H1 (cell line): ENCODE data around the gene KLHL36. TPM values are rescaled to one million over a fixed set of nuclear protein-coding genes. Genes with fewer than 3 reads are reported as not detected.

Experiments
- RNF2 ChIP-seq: fragments of 200-900, 300-1000 bp; sonication (generic); IDR thresholded peaks from 2 replicates; pipeline ENCODE4 v1.7.1; 2016; ENCODE audit warnings: borderline replicate concordance, low read depth, mild to moderate bottlenecking, antibody characterized with exemption, low read length; ENCODE audit not compliant: poor library complexity, severe bottlenecking; ENCODE audit errors: missing control alignments
- YY1 ChIP-seq: IDR thresholded peaks from 2 replicates; pipeline ENCODE4 v1.6.1; 2011; ENCODE audit warnings: low read depth, mild to moderate bottlenecking, low read length
- polyA plus RNA-seq, 7 experiments: library from polyadenylated mRNA; depleted of rRNA in 3 of 7; stranded (reverse) in 5 of 7; unstranded in 2 of 7; fragments of >200 nt in 5 of 7; fragments of 200-250 nt in 2 of 7; gene quantifications; 1 replicate in 5 of 7; 2 replicates in 1 of 7; 4 replicates in 1 of 7; pipeline versions ENCODE4 v1.2.1 to v1.2.3, GENCODE V29; 2011 to 2013; ENCODE audit warnings: missing spikeins in 2 of 7, mixed read lengths in 2 of 7
- total RNA-seq: library from RNA; stranded (reverse); fragmentation: NEBNext Ultra II Directional; extraction: Animal tissue kit (Norgen Biotek cat#: 25700); gene quantifications from 2 replicates; pipeline ENCODE4 v1.2.1, GENCODE V29; 2021

KLHL36 gene
- total and polyA plus RNA-seq, 2 of the 8 experiments (the other 6 are each of a cell fraction or from before 2014, with no cell fraction given) = 22.9 to 33.6 TPM

DNA sequence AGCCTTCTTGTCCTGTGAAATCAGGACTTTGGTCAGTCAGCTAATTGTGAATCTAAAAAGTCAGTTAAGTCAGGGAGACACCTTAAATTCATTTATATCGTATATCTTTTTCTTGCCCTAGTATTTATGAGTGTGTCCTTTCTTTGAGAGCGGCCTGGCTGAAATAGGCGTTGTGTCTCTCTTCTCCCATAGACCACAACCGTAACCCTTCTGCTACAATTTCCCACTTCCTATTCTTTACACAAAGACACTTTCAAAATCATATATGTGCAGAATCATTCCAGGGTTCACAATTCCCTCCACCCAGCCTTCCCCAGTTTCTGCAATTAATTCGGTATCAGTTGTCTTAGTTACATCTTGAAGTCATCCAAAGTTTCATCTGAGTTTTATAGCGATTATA lies 16.4 kb upstream of the KLHL36 start (continued):
- TF ChIP-seq RNF2 (no peak), YY1 (no peak)
